ENCODE data around the gene ENOX1.

DNA sequence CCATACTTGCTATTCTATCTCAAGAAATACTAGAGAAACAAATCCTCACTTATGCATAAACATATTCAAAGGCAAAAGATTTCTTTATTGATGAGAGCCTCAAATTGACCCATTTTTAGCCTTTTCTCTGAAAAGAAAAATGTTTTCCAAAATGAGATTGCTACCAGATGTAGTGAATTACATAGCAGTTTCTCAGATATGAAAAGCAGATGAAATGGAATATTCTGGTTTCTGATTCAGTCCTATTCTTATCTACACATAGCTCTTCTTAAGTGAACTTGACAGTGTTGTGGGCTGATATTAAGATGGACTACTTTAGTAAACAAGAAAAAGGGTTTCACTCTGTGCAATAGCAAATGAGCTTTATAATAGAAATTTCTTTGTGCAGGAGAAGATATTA lies 579.9 kb downstream of the ENOX1 start:
- TF ChIP-seq, protein P1, sequence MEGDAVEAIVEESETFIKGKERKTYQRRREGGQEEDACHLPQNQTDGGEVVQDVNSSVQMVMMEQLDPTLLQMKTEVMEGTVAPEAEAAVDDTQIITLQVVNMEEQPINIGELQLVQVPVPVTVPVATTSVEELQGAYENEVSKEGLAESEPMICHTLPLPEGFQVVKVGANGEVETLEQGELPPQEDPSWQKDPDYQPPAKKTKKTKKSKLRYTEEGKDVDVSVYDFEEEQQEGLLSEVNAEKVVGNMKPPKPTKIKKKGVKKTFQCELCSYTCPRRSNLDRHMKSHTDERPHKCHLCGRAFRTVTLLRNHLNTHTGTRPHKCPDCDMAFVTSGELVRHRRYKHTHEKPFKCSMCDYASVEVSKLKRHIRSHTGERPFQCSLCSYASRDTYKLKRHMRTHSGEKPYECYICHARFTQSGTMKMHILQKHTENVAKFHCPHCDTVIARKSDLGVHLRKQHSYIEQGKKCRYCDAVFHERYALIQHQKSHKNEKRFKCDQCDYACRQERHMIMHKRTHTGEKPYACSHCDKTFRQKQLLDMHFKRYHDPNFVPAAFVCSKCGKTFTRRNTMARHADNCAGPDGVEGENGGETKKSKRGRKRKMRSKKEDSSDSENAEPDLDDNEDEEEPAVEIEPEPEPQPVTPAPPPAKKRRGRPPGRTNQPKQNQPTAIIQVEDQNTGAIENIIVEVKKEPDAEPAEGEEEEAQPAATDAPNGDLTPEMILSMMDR (conservative IDR thresholded peaks at IDR 0.05): no peak
- no peak for TF ChIP-seq EZH2 (IDR thresholded peaks at IDR 0.05; ENCODE audit: low read depth)
